Neutrophil (primary cell): Measurements from ENCODE around the gene PGK2.

Source experiments
- H3K27ac ChIP-seq: fragments of 200-600 bp; sonication (generic); 2 replicates; pipeline ENCODE4 v1.5.1; 2016; ENCODE audit warnings: mild to moderate bottlenecking, moderate library complexity
- H3K27me3 ChIP-seq: fragments of 200-600 bp; sonication (generic); 2 replicates; pipeline ENCODE4 v1.6.0; 2016; ENCODE audit warnings: mild to moderate bottlenecking
- H3K36me3 ChIP-seq: fragments of 200-600 bp; sonication (generic); 2 replicates; pipeline ENCODE4 v1.5.1; 2017
- H3K4me1 ChIP-seq, 2 experiments: fragments of 200-600 bp in 1 of 2; sonication (generic) in 1 of 2; 1 replicate in 1 of 2; 2 replicates in 1 of 2; pipeline versions ENCODE4 v1.5.1 to v1.6.1; 2013 to 2016; ENCODE audit warnings: low read depth in 1 of 2, low read length in 1 of 2, mild to moderate bottlenecking in 1 of 2, moderate library complexity in 1 of 2; ENCODE audit not compliant: control insufficient read depth in 1 of 2, insufficient read depth in 1 of 2
- H3K4me3 ChIP-seq, 2 experiments: fragments of 200-600 bp in 1 of 2; sonication (generic) in 1 of 2; 1 replicate in 1 of 2; 2 replicates in 1 of 2; pipeline ENCODE4 v1.5.1; 2013 to 2016; ENCODE audit warnings: low read depth in 1 of 2, low read length in 1 of 2, mild to moderate bottlenecking in 1 of 2, moderate library complexity in 1 of 2
- H3K9me3 ChIP-seq: fragments of 200-600 bp; sonication (generic); 2 replicates; pipeline ENCODE4 v1.5.1; 2016
- CTCF ChIP-seq: fragments of 200-600 bp; sonication (generic); IDR thresholded peaks from 2 replicates; pipeline ENCODE4 v1.5.1; 2016; ENCODE audit warnings: antibody characterized with exemption

PGK2 gene

GRCh38 chr6:49739423-49739822 is 47.7 kb downstream of the PGK2 start:
- H3K27ac ChIP-seq = peak overlapping the region; percentile 47
- H3K4me1 ChIP-seq = peaks cover 50 to 60% of the 10 kb centered on the region in 2 experiments
- H3K27me3 ChIP-seq = no peaks in the 10 kb centered on the region
- no peaks in the 10 kb centered on the region for H3K9me3 ChIP-seq
- TF ChIP-seq CTCF = no peak
- peaks cover 30% of the 10 kb centered on the region for H3K36me3 ChIP-seq
- H3K4me3 ChIP-seq = no peak overlapping the region

GRCh38 chr6:49736017-49736508 is 51.0 kb downstream of the PGK2 start:
- no peak for TF ChIP-seq CTCF
- Histone ChIP-seq H3K4me1 (peaks cover 23 to 28% of the 10 kb centered on the region in 2 experiments), H3K4me3 (no peak overlapping the region), H3K27ac (peak overlapping the region; percentile 14), H3K9me3 (no peaks in the 10 kb centered on the region), H3K36me3 (peaks cover 63% of the 10 kb centered on the region), H3K27me3 (no peaks in the 10 kb centered on the region)
